ENCODE results near the gene SLC38A3. TPM values are rescaled to one million over a fixed set of nuclear protein-coding genes. Genes with fewer than 3 reads are reported as not detected.

SLC38A3 gene
- total and polyA plus RNA-seq, 2 experiments from 2014 or later, result 13.4 to 14.7 TPM

DNA sequence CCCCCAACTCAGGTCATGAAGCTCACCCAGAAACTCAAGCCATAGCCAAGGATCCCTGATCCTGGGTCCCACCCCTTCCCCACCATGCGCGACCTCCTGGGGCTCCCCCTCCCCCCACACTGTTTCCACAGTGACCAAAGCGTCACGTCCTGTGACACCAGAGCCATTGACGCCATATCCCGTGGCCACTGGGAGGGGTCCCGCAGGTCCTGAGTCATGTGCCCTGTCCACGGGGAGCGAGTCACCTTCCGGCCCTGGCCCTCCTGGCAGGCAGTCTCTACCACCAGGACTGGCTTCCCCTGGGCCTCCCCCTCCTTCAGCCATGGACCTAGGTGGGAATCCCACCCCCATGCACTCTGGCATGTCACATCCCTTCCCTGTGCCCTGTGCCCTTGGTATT is 34.4 kb upstream of the SLC38A3 start:
- H3K4me1 ChIP-seq (ENCODE audit: low read depth), result peaks cover 12% of the 10 kb centered on the region
- DNase-seq (ENCODE audit: low read depth in 1 of 2, low spot score in 1 of 2), result peak in 1 of 2 donors; percentile 80

DNA sequence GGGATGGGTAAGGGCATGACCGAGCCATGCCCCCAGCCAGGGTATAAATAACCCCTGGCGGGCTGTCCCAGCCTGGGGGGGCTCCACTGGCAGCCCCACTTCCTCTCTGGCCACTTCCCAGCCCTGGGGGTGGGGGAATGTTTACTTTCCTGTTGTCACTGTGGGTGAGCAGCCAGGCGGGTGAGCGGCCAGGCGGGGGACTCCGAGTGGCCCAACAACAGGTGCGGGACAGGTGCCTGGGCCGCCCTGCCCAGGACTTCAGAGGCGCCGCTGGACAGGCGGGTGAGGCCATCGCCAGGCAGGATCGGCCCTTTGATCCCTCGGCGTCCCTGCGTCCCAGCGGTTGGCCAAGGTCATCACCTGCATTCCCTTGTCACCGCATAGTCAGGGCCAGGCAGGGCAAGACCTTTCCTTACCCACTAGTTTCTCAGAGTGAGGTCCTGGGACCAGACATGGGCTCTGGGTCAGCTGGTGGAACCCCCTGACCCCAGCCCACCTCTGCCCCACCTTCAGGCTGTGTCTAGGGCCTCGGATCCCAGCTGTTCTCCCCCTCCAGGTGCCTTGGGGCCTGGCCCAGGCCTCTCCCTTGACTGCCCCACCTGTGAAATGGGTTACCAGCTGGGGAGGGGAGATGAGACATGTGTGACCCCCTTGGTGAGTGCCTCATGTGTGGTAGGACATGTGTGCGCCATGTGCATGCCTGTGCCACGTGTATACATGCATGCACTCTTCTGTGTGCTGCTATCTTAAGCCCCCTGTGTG is 33.4 kb upstream of the SLC38A3 start:
- no peaks in the 10 kb centered on the region for H3K36me3 ChIP-seq
- H3K27me3 ChIP-seq, result no peaks in the 10 kb centered on the region
- TF ChIP-seq, protein P1, sequence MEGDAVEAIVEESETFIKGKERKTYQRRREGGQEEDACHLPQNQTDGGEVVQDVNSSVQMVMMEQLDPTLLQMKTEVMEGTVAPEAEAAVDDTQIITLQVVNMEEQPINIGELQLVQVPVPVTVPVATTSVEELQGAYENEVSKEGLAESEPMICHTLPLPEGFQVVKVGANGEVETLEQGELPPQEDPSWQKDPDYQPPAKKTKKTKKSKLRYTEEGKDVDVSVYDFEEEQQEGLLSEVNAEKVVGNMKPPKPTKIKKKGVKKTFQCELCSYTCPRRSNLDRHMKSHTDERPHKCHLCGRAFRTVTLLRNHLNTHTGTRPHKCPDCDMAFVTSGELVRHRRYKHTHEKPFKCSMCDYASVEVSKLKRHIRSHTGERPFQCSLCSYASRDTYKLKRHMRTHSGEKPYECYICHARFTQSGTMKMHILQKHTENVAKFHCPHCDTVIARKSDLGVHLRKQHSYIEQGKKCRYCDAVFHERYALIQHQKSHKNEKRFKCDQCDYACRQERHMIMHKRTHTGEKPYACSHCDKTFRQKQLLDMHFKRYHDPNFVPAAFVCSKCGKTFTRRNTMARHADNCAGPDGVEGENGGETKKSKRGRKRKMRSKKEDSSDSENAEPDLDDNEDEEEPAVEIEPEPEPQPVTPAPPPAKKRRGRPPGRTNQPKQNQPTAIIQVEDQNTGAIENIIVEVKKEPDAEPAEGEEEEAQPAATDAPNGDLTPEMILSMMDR (IDR thresholded peaks at IDR 0.05; ENCODE audit: low read depth, low read length), result no peak
- H3K4me1 ChIP-seq (ENCODE audit: low read depth), result peaks cover 2% of the 10 kb centered on the region
- H3K4me3 ChIP-seq, result no peak overlapping the region
- H3K27ac ChIP-seq, result no peak overlapping the region
- no peaks in the 10 kb centered on the region for H3K9me3 ChIP-seq (ENCODE audit: low read depth)
- DNase-seq (ENCODE audit: low read depth in 1 of 2, low spot score in 1 of 2), result no peak

More for the DNA sequence above, 34.4 kb upstream of the SLC38A3 start:
- H3K36me3 ChIP-seq, result no peaks in the 10 kb centered on the region
- TF ChIP-seq, protein P1 (IDR thresholded peaks at IDR 0.05; ENCODE audit: low read depth, low read length), result no peak
- H3K9me3 ChIP-seq (ENCODE audit: low read depth), result no peaks in the 10 kb centered on the region
- no peaks in the 10 kb centered on the region for H3K27me3 ChIP-seq
- H3K27ac ChIP-seq, result no peak overlapping the region
- H3K4me3 ChIP-seq, result no peak overlapping the region

- TF ChIP-seq, protein P1 (IDR thresholded peaks at IDR 0.05; ENCODE audit: low read depth, low read length), result no peak
- H3K4me1 ChIP-seq (ENCODE audit: low read depth), result no peaks in the 10 kb centered on the region
- H3K27ac ChIP-seq, result no peak overlapping the region
Measured at GRCh38 chr3:50172626-50173220, 32.3 kb upstream of the SLC38A3 start.

GRCh38 chr3:50173685-50174516 is 31.2 kb upstream of the SLC38A3 start:
- H3K27me3 ChIP-seq, result no peaks in the 10 kb centered on the region

More at GRCh38 chr3:50172626-50173220, 32.3 kb upstream of the SLC38A3 start:
- no peak overlapping the region for H3K4me3 ChIP-seq
- H3K9me3 ChIP-seq (ENCODE audit: low read depth), result no peaks in the 10 kb centered on the region
- no peaks in the 10 kb centered on the region for H3K36me3 ChIP-seq
- DNase-seq (ENCODE audit: low read depth in 1 of 2, low spot score in 1 of 2), result no peak
- H3K27me3 ChIP-seq, result no peaks in the 10 kb centered on the region

DNA sequence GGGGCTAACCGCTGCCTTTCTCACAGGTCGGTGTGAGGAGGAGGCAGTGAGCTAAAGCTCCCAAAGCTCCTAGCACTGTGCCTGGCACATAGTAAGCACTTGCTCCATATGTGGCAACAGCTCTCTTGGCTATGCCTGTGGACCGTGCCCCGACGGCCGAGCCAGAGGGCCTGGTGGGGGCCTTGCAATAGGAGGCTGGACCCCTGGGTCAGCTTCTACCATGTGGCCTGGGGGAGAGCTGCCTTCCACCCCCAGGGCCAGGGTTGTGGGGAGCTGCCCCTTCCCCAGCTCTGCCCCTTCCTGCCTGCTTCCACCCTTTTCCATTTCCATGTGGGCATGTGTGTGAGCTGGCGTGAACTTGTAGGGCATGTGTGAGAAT is 30.6 kb upstream of the SLC38A3 start:
- no peaks in the 10 kb centered on the region for H3K36me3 ChIP-seq
- no peak overlapping the region for H3K27ac ChIP-seq
- no peak overlapping the region for H3K4me3 ChIP-seq
- no peaks in the 10 kb centered on the region for H3K9me3 ChIP-seq (ENCODE audit: low read depth)
- no peak for DNase-seq (ENCODE audit: low read depth in 1 of 2, low spot score in 1 of 2)
- TF ChIP-seq, protein P1 (IDR thresholded peaks at IDR 0.05; ENCODE audit: low read depth, low read length), result no peak
- H3K27me3 ChIP-seq, result no peaks in the 10 kb centered on the region
- H3K4me1 ChIP-seq (ENCODE audit: low read depth), result no peaks in the 10 kb centered on the region

More at GRCh38 chr3:50173685-50174516, 31.2 kb upstream of the SLC38A3 start:
- no peak overlapping the region for H3K27ac ChIP-seq
- H3K4me1 ChIP-seq (ENCODE audit: low read depth), result no peaks in the 10 kb centered on the region
- TF ChIP-seq, protein P1 (IDR thresholded peaks at IDR 0.05; ENCODE audit: low read depth, low read length), result no peak
- H3K36me3 ChIP-seq, result no peaks in the 10 kb centered on the region
- no peak overlapping the region for H3K4me3 ChIP-seq
- DNase-seq (ENCODE audit: low read depth in 1 of 2, low spot score in 1 of 2), result no peak
- no peaks in the 10 kb centered on the region for H3K9me3 ChIP-seq (ENCODE audit: low read depth)

Data from cardiac muscle cell (in vitro differentiated cells and primary cell).